Astrocyte (in vitro differentiated cells and primary cell): Measurements from ENCODE around the gene SYCP2.

Source experiments
- CTCF ChIP-seq: IDR thresholded peaks from 2 replicates; pipeline ENCODE4 v1.5.1; 2011; ENCODE audit warnings: low read depth, mild to moderate bottlenecking, inconsistent platforms, low read length, moderate library complexity; ENCODE audit not compliant: insufficient read depth
- EZH2 ChIP-seq: IDR thresholded peaks from 2 replicates; pipeline ENCODE4 v1.6.1; 2012; ENCODE audit warnings: mild to moderate bottlenecking, low read length, inconsistent platforms; ENCODE audit not compliant: insufficient read depth

DNA sequence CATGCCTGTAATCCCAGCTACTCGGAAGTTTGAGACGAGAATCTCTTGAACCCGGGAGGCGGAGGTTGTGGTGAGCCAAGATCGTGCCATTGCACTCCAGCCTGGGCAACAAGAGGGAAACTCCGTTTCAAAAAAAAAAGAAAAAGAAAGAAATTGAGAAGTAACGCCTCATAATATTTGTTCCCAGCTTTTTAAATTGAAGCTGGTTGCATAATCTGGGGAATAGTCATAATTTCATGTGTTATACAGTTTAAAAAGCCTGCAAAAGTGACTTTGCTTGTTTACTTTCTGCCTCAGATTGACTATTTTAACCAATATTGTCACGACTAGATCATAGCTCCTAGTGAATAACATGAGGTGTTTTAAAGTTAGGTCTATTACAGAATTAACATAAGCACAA is 13.9 kb upstream of the SYCP2 start:
- no peak for TF ChIP-seq CTCF
- TF ChIP-seq EZH2: no peak
